Neural cell (in vitro differentiated cells): ENCODE results near the gene SGIP1. TPM values are rescaled to one million over a fixed set of nuclear protein-coding genes. Genes with fewer than 3 reads are reported as not detected.

Experiments
- H2AFZ ChIP-seq: fragments of 200-600, 300-800 bp; sonication (generic), shearing (Covaris generic); 2 replicates; pipeline ENCODE4 v1.6.0; 2014; ENCODE audit warnings: low read depth, mild to moderate bottlenecking, antibody characterized with exemption, low read length, moderate library complexity
- H3F3A ChIP-seq: fragments of 200-600 bp; shearing (Covaris generic); 2 replicates; pipeline ENCODE4 v1.6.1; 2016; ENCODE audit warnings: mild to moderate bottlenecking, moderate library complexity, mixed read lengths, antibody characterized with exemption, low read length; ENCODE audit not compliant: insufficient read depth, poor library complexity, severe bottlenecking
- H3K27ac ChIP-seq: fragments of 200-600, 300-800 bp; sonication (generic), shearing (Covaris generic); 2 replicates; pipeline ENCODE4 v1.5.1; 2014; ENCODE audit warnings: mild to moderate bottlenecking, low read length, moderate library complexity
- H3K27me3 ChIP-seq: fragments of 300-800, 200-600 bp; sonication (generic), shearing (Covaris generic); 2 replicates; pipeline ENCODE4 v1.6.0; 2014; ENCODE audit warnings: mild to moderate bottlenecking, low read depth, low read length, moderate library complexity; ENCODE audit not compliant: insufficient read depth
- H3K36me3 ChIP-seq: fragments of 300-800, 200-600 bp; sonication (generic), shearing (Covaris generic); 2 replicates; pipeline ENCODE4 v1.5.1; 2014; ENCODE audit warnings: mild to moderate bottlenecking, antibody characterized with exemption, low read length, moderate library complexity; ENCODE audit not compliant: insufficient read depth
- H3K4me2 ChIP-seq: fragments of 300-800, 200-600 bp; sonication (generic), shearing (Covaris generic); 2 replicates; pipeline ENCODE4 v1.6.0; 2014; ENCODE audit warnings: mild to moderate bottlenecking, low read length
- H3K4me3 ChIP-seq: fragments of 300-800, 200-600 bp; sonication (generic), shearing (Covaris generic); 2 replicates; pipeline ENCODE4 v1.5.1; 2014; ENCODE audit warnings: mild to moderate bottlenecking, low read length, moderate library complexity
- H3K79me2 ChIP-seq: fragments of 200-600 bp; shearing (Covaris generic); replicated peaks from 2 replicates; pipeline ENCODE4 v1.6.0; 2014; ENCODE audit warnings: mild to moderate bottlenecking, low read length, moderate library complexity; ENCODE audit not compliant: insufficient read depth
- H3K9ac ChIP-seq: fragments of 300-800, 200-600 bp; sonication (generic), shearing (Covaris generic); 2 replicates; pipeline ENCODE4 v1.6.1; 2016; ENCODE audit warnings: mild to moderate bottlenecking, low read length, mixed read lengths
- H3K9me2 ChIP-seq: fragments of 200-600 bp; shearing (Covaris generic); 2 replicates; pipeline ENCODE4 v1.6.1; 2016; ENCODE audit warnings: mild to moderate bottlenecking, low read length, mixed read lengths; ENCODE audit not compliant: insufficient read depth
- H3K9me3 ChIP-seq: fragments of 200-600, 300-800 bp; sonication (generic), shearing (Covaris generic); 2 replicates; pipeline ENCODE4 v1.6.1; 2016; ENCODE audit warnings: mild to moderate bottlenecking, mixed run types, low read length, moderate library complexity, mixed read lengths
- H4K20me1 ChIP-seq: fragments of 200-600 bp; shearing (Covaris generic); 2 replicates; pipeline ENCODE4 v1.6.1; 2016; ENCODE audit warnings: mild to moderate bottlenecking, mixed run types; ENCODE audit not compliant: insufficient read depth
- EP300 ChIP-seq: fragments of 450-650 bp; conservative IDR thresholded peaks from 2 replicates; pipeline ENCODE4 v1.6.1; 2014; ENCODE audit warnings: antibody characterized with exemption, mild to moderate bottlenecking, moderate library complexity; ENCODE audit not compliant: poor library complexity, severe bottlenecking
- EZH2 ChIP-seq: fragments of 200-600, 300-800 bp; shearing (Covaris generic), sonication (generic); IDR thresholded peaks from 2 replicates; pipeline ENCODE4 v1.6.1; 2014; ENCODE audit warnings: antibody characterized with exemption, low read length, borderline replicate concordance, mild to moderate bottlenecking; ENCODE audit not compliant: insufficient read depth, poor library complexity, severe bottlenecking
- MXI1 ChIP-seq: fragments of 450-650 bp; conservative IDR thresholded peaks from 2 replicates; pipeline ENCODE4 v1.6.1; 2014; ENCODE audit warnings: antibody characterized with exemption, mild to moderate bottlenecking; ENCODE audit not compliant: poor library complexity, severe bottlenecking
- POLR2AphosphoS5 ChIP-seq: IDR thresholded peaks from 2 replicates; pipeline ENCODE4 v1.6.1; 2012
- RAD21 ChIP-seq: fragments of 450-650 bp; conservative IDR thresholded peaks from 2 replicates; pipeline ENCODE4 v1.6.1; 2014; ENCODE audit warnings: antibody characterized with exemption, mild to moderate bottlenecking, moderate library complexity
- SMC3 ChIP-seq: fragments of 450-650 bp; conservative IDR thresholded peaks from 2 replicates; pipeline ENCODE4 v1.6.1; 2014; ENCODE audit warnings: antibody characterized with exemption, mild to moderate bottlenecking, moderate library complexity; ENCODE audit not compliant: poor library complexity
- TAF1 ChIP-seq: IDR thresholded peaks from 2 replicates; pipeline ENCODE4 v1.6.1; 2012; ENCODE audit warnings: low read depth
- polyA plus RNA-seq: library from polyadenylated mRNA; depleted of rRNA; stranded (reverse); fragments of >200 nt; gene quantifications from 2 replicates; pipeline ENCODE4 v1.2.3, GENCODE V29; 2014
- TF ChIP-seq, protein P1 (sequence below): IDR thresholded peaks from 2 replicates; pipeline ENCODE4 v1.6.1; 2012; ENCODE audit warnings: borderline replicate concordance
- TF ChIP-seq, protein P2 (sequence below): fragments of 450-650 bp; IDR thresholded peaks from 2 replicates; pipeline ENCODE4 v1.5.1; 2014; ENCODE audit warnings: antibody characterized with exemption, mild to moderate bottlenecking, moderate library complexity; ENCODE audit not compliant: poor library complexity, severe bottlenecking

Gene SGIP1
- polyA plus RNA-seq, 1 donor from 2014 or later = 50.5 TPM

DNA sequence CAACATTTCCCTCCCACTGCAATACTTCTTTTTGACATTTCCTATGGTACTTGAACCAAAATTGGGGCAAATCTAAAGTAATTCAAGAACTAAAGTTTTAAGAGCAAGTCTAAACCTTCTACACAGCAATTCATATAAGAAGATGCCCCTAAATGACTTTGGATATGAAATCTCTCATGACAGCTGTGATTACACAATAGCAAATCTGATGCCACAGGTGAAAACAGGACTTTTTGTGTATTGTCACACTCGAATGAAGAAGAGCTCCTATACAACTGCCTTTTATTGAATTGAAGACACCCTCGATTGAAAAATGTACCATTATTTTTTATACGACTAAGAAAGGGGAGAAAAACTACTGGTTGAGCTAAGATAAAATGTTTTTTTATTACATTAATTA is 158.7 kb downstream of the SGIP1 start:
- Histone ChIP-seq H3K36me3 (peaks cover 7% of the 10 kb centered on the region), H3K27ac (no peak overlapping the region), H3F3A (no peaks in the 10 kb centered on the region), H3K9me3 (no peaks in the 10 kb centered on the region), H3K4me3 (no peak overlapping the region), H3K9ac (no peak overlapping the region), H2AFZ (no peak overlapping the region), H3K79me2 (no peaks in the 10 kb centered on the region), H3K27me3 (no peaks in the 10 kb centered on the region), H3K9me2 (no peaks in the 10 kb centered on the region), H4K20me1 (no peaks in the 10 kb centered on the region), H3K4me2 (no peak overlapping the region)
- TF ChIP-seq EP300 (no peak), MXI1 (no peak), RAD21 (no peak), POLR2AphosphoS5 (no peak), TAF1 (no peak), SMC3 (no peak), EZH2 (no peak)
- TF ChIP-seq, protein P1, sequence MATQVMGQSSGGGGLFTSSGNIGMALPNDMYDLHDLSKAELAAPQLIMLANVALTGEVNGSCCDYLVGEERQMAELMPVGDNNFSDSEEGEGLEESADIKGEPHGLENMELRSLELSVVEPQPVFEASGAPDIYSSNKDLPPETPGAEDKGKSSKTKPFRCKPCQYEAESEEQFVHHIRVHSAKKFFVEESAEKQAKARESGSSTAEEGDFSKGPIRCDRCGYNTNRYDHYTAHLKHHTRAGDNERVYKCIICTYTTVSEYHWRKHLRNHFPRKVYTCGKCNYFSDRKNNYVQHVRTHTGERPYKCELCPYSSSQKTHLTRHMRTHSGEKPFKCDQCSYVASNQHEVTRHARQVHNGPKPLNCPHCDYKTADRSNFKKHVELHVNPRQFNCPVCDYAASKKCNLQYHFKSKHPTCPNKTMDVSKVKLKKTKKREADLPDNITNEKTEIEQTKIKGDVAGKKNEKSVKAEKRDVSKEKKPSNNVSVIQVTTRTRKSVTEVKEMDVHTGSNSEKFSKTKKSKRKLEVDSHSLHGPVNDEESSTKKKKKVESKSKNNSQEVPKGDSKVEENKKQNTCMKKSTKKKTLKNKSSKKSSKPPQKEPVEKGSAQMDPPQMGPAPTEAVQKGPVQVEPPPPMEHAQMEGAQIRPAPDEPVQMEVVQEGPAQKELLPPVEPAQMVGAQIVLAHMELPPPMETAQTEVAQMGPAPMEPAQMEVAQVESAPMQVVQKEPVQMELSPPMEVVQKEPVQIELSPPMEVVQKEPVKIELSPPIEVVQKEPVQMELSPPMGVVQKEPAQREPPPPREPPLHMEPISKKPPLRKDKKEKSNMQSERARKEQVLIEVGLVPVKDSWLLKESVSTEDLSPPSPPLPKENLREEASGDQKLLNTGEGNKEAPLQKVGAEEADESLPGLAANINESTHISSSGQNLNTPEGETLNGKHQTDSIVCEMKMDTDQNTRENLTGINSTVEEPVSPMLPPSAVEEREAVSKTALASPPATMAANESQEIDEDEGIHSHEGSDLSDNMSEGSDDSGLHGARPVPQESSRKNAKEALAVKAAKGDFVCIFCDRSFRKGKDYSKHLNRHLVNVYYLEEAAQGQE = no peak
- TF ChIP-seq, protein P2, sequence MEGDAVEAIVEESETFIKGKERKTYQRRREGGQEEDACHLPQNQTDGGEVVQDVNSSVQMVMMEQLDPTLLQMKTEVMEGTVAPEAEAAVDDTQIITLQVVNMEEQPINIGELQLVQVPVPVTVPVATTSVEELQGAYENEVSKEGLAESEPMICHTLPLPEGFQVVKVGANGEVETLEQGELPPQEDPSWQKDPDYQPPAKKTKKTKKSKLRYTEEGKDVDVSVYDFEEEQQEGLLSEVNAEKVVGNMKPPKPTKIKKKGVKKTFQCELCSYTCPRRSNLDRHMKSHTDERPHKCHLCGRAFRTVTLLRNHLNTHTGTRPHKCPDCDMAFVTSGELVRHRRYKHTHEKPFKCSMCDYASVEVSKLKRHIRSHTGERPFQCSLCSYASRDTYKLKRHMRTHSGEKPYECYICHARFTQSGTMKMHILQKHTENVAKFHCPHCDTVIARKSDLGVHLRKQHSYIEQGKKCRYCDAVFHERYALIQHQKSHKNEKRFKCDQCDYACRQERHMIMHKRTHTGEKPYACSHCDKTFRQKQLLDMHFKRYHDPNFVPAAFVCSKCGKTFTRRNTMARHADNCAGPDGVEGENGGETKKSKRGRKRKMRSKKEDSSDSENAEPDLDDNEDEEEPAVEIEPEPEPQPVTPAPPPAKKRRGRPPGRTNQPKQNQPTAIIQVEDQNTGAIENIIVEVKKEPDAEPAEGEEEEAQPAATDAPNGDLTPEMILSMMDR = no peak

DNA sequence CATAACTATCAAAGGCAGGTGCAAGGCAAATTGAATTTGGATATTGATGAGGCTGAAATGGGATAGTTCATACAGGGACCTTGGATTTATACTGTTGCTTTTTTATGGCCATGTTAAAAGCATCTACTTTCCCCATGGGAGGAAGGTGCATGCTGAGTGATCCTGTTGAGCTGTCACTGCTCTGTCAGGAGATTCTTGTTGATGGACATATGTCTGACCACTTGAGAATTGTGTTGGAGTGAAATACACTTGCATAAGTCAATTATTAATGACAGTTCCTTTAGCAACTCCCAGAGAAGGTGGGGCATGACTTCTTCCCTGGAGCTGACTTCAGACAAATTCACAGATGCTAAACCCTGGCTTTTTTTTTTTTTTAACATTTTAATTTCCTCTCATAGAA is 159.9 kb downstream of the SGIP1 start:
- H3K9me3 ChIP-seq = no peaks in the 10 kb centered on the region
- TF ChIP-seq SMC3 (no peak), EP300 (peak; percentile 26), EZH2 (no peak), MXI1 (no peak), RAD21 (no peak)
- TF ChIP-seq, protein P2 = no peak
- no peak overlapping the region for H2AFZ ChIP-seq
- H4K20me1 ChIP-seq = no peaks in the 10 kb centered on the region
- H3K4me3 ChIP-seq = no peak overlapping the region
- no peaks in the 10 kb centered on the region for H3K27me3 ChIP-seq
- H3K9ac ChIP-seq = no peak overlapping the region
- H3K27ac ChIP-seq = no peak overlapping the region
- no peak overlapping the region for H3K4me2 ChIP-seq
- H3F3A ChIP-seq = no peaks in the 10 kb centered on the region
- no peaks in the 10 kb centered on the region for H3K9me2 ChIP-seq
- H3K79me2 ChIP-seq = no peaks in the 10 kb centered on the region
- peaks cover 7% of the 10 kb centered on the region for H3K36me3 ChIP-seq
